Ramos (cell line): ENCODE results near the gene BABAM2.
"Not testable (repeated sequence)": the region's sequence is repeated elsewhere in the genome, so short reads cannot be mapped to it uniquely, and the experiment has no call there.

Experiments used
- in situ Hi-C: fragments of 300-500 bp; cut with MboI; formaldehyde crosslinking; loops from one replicate; pipeline ENCODE4 v1.14.3; 2022; ENCODE audit warnings: low sequenced_read_pairs; ENCODE audit not compliant: unreplicated experiment

Gene BABAM2

GRCh38 chr2:28004086-28004485 is 113.6 kb downstream of the BABAM2 start:
- in situ Hi-C loops, result no loop called here

- in situ Hi-C loops, result no loop called here
Observed at GRCh38 chr2:28009732-28010131, 119.2 kb downstream of the BABAM2 start.

- in situ Hi-C loops, result no loop called here
Observed at GRCh38 chr2:28011322-28011737, 120.8 kb downstream of the BABAM2 start.

GRCh38 chr2:28018474-28018873 is 127.9 kb downstream of the BABAM2 start:
- in situ Hi-C loops, result not testable (repeated sequence)

- in situ Hi-C loops, result not testable (repeated sequence)
Observed at GRCh38 chr2:28019521-28019920, 129.0 kb downstream of the BABAM2 start.

GRCh38 chr2:28021898-28022297 is 131.4 kb downstream of the BABAM2 start:
- in situ Hi-C loops, result no loop called here

- in situ Hi-C loops, result no loop called here
Observed at GRCh38 chr2:28025123-28025522, 134.6 kb downstream of the BABAM2 start.

GRCh38 chr2:28026230-28026629 is 135.7 kb downstream of the BABAM2 start:
- in situ Hi-C loops, result not testable (repeated sequence)

- in situ Hi-C loops, result no loop called here
Observed at GRCh38 chr2:28028025-28028424, 137.5 kb downstream of the BABAM2 start.

GRCh38 chr2:28030600-28030999 is 140.1 kb downstream of the BABAM2 start:
- in situ Hi-C loops, result no loop called here

- in situ Hi-C loops, result no loop called here
Observed at GRCh38 chr2:28032816-28033215, 142.3 kb downstream of the BABAM2 start.

GRCh38 chr2:28034696-28035095 is 144.2 kb downstream of the BABAM2 start:
- in situ Hi-C loops, result no loop called here

GRCh38 chr2:28035163-28035690 is 144.7 kb downstream of the BABAM2 start:
- in situ Hi-C loops, result no loop called here

- in situ Hi-C loops, result no loop called here
Observed at GRCh38 chr2:28035816-28036215, 145.3 kb downstream of the BABAM2 start.

GRCh38 chr2:28036307-28036706 is 145.8 kb downstream of the BABAM2 start:
- in situ Hi-C loops, result no loop called here

- in situ Hi-C loops, result no loop called here
Observed at GRCh38 chr2:28038722-28039121, 148.2 kb downstream of the BABAM2 start.

GRCh38 chr2:28045676-28046351 is 155.3 kb downstream of the BABAM2 start:
- in situ Hi-C loops, result no loop called here

- in situ Hi-C loops, result no loop called here
Observed at GRCh38 chr2:28046921-28047320, 156.4 kb downstream of the BABAM2 start.

GRCh38 chr2:28047681-28048080 is 157.2 kb downstream of the BABAM2 start:
- in situ Hi-C loops, result no loop called here

- in situ Hi-C loops, result no loop called here
Observed at GRCh38 chr2:28048341-28048740, 157.8 kb downstream of the BABAM2 start.

- in situ Hi-C loops, result no loop called here
Observed at GRCh38 chr2:28049416-28049815, 158.9 kb downstream of the BABAM2 start.

GRCh38 chr2:28049899-28050298 is 159.4 kb downstream of the BABAM2 start:
- in situ Hi-C loops, result no loop called here
